HG03575 (cell line): ENCODE measurements around the gene ID3.

Experiments used
- ATAC-seq: cut with Tn5 transposase; IDR thresholded peaks from one replicate; pipeline ENCODE4 v1.9.1; 2021; ENCODE audit not compliant: unreplicated experiment, insufficient number of reproducible peaks, low FRiP score; ENCODE audit errors: extremely low read depth

Gene ID3

GRCh38 chr1:23509896-23510295 is 49.4 kb downstream of the ID3 start:
- ATAC-seq = no peak
